Measurements from ENCODE around the gene PGBD1.

- TF ChIP-seq CTCF (IDR thresholded peaks at IDR 0.05) (no peak), POLR2A (IDR thresholded peaks at IDR 0.05) (no peak)
These were observed 48.7 kb downstream of the PGBD1 start for GRCh38 chr6:28330041-28330440.
